ENCODE measurements around the gene ZBTB45. TPM values are rescaled to one million over a fixed set of nuclear protein-coding genes. Genes with fewer than 3 reads are reported as not detected.

Gene ZBTB45
- total and polyA plus RNA-seq, 10 of the 15 experiments (the other 5 are each of a cell fraction or from before 2014, with no cell fraction given) = 0.29 to 17.2 (median 4.2) TPM

DNA sequence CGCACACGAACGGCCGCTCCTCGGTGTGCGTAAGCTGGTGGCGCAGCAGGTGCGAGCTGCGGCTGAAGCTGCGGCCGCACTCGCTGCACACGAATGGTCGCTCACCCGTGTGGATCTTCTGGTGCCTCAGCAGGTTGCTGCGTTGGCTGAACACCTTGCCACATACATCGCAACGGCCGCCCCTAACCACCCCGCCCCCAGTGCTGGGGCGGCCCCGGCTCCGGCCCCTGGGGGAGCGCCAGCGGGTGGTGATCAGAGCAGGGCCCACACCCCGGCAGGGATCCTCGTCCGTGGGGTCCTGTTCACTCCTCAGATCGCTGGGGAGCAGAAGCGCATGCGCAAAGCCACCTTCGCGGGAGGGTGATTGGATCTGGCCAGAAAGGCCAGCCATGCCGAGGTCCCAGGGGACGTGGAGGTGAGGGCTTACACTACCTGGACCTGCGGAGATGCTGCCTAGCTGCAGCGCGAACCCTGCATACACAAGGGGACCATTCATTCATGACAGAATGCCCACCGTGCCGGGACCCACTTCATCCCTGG lies 43.5 kb upstream of the ZBTB45 start (continued):
- TF ChIP-seq, protein P1, sequence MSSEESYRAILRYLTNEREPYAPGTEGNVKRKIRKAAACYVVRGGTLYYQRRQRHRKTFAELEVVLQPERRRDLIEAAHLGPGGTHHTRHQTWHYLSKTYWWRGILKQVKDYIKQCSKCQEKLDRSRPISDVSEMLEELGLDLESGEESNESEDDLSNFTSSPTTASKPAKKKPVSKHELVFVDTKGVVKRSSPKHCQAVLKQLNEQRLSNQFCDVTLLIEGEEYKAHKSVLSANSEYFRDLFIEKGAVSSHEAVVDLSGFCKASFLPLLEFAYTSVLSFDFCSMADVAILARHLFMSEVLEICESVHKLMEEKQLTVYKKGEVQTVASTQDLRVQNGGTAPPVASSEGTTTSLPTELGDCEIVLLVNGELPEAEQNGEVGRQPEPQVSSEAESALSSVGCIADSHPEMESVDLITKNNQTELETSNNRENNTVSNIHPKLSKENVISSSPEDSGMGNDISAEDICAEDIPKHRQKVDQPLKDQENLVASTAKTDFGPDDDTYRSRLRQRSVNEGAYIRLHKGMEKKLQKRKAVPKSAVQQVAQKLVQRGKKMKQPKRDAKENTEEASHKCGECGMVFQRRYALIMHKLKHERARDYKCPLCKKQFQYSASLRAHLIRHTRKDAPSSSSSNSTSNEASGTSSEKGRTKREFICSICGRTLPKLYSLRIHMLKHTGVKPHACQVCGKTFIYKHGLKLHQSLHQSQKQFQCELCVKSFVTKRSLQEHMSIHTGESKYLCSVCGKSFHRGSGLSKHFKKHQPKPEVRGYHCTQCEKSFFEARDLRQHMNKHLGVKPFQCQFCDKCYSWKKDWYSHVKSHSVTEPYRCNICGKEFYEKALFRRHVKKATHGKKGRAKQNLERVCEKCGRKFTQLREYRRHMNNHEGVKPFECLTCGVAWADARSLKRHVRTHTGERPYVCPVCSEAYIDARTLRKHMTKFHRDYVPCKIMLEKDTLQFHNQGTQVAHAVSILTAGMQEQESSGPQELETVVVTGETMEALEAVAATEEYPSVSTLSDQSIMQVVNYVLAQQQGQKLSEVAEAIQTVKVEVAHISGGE (CRISPR knock-in tag; IDR thresholded peaks at IDR 0.05) = no peak
- TF ChIP-seq MTA2 (IDR thresholded peaks at IDR 0.05; ENCODE audit: low read depth) (no peak), CHD4 (IDR thresholded peaks at IDR 0.05) (no peak), TCF3 (IDR thresholded peaks at IDR 0.05; ENCODE audit: borderline replicate concordance, insufficient read depth, low read depth, low read length) (0 out of 2 replicates have a peak, but pooled peaks have one; percentile 77), CBFB (IDR thresholded peaks at IDR 0.05; ENCODE audit: low read depth) (no peak), NFIC (IDR thresholded peaks at IDR 0.05; ENCODE audit: low read depth, low read length) (no peak), RFX5 (IDR thresholded peaks at IDR 0.05; ENCODE audit: low read depth, low read length) (no peak), MEF2B (IDR thresholded peaks at IDR 0.05; ENCODE audit: partially characterized antibody, poor library complexity, severe bottlenecking) (peak; percentile 89), TCF7 (IDR thresholded peaks at IDR 0.05; ENCODE audit: borderline replicate concordance) (no peak), ZNF384 (IDR thresholded peaks at IDR 0.05; ENCODE audit: borderline replicate concordance, low read depth, low read length) (no peak), MEF2A (IDR thresholded peaks at IDR 0.05; ENCODE audit: insufficient read depth, low read depth, low read length) (no peak), SREBF2 (IDR thresholded peaks at IDR 0.05; ENCODE audit: low read length) (no peak), PAX5 (IDR thresholded peaks at IDR 0.05; ENCODE audit: borderline replicate concordance, low read depth, low read length) (peak; percentile 60; the same call in 1 of the 2 replicates), MYC (IDR thresholded peaks at IDR 0.05; ENCODE audit: insufficient read depth, insufficient read length, insufficient replicate concordance, low read length, severe bottlenecking) (no peak), EP300 (IDR thresholded peaks at IDR 0.05; ENCODE audit: borderline replicate concordance in 1 of 2, control insufficient read depth in 1 of 2, low read depth in 2 of 2, low read length in 2 of 2) (0 out of 4 replicates have a peak, but pooled peaks of 1 of the 2 experiments have one; percentile 28), ZSCAN29 (IDR thresholded peaks at IDR 0.05) (no peak), WRNIP1 (IDR thresholded peaks at IDR 0.05; ENCODE audit: borderline replicate concordance, low read depth, low read length) (no peak), LARP7 (IDR thresholded peaks at IDR 0.05) (peak; percentile 56; the same call in 1 of the 2 replicates), HCFC1 (IDR thresholded peaks at IDR 0.05; ENCODE audit: low read length) (no peak; the same call in 1 of the 2 replicates), FOS (IDR thresholded peaks at IDR 0.05; ENCODE audit: borderline replicate concordance, extremely low read depth, insufficient read length) (no peak), CREM (IDR thresholded peaks at IDR 0.05; ENCODE audit: low read depth) (no peak), BMI1 (IDR thresholded peaks at IDR 0.05; ENCODE audit: borderline replicate concordance) (no peak)
- TF ChIP-seq, protein P2, sequence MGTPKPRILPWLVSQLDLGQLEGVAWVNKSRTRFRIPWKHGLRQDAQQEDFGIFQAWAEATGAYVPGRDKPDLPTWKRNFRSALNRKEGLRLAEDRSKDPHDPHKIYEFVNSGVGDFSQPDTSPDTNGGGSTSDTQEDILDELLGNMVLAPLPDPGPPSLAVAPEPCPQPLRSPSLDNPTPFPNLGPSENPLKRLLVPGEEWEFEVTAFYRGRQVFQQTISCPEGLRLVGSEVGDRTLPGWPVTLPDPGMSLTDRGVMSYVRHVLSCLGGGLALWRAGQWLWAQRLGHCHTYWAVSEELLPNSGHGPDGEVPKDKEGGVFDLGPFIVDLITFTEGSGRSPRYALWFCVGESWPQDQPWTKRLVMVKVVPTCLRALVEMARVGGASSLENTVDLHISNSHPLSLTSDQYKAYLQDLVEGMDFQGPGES (IDR thresholded peaks at IDR 0.05) = no peak
- TF ChIP-seq, protein P3, sequence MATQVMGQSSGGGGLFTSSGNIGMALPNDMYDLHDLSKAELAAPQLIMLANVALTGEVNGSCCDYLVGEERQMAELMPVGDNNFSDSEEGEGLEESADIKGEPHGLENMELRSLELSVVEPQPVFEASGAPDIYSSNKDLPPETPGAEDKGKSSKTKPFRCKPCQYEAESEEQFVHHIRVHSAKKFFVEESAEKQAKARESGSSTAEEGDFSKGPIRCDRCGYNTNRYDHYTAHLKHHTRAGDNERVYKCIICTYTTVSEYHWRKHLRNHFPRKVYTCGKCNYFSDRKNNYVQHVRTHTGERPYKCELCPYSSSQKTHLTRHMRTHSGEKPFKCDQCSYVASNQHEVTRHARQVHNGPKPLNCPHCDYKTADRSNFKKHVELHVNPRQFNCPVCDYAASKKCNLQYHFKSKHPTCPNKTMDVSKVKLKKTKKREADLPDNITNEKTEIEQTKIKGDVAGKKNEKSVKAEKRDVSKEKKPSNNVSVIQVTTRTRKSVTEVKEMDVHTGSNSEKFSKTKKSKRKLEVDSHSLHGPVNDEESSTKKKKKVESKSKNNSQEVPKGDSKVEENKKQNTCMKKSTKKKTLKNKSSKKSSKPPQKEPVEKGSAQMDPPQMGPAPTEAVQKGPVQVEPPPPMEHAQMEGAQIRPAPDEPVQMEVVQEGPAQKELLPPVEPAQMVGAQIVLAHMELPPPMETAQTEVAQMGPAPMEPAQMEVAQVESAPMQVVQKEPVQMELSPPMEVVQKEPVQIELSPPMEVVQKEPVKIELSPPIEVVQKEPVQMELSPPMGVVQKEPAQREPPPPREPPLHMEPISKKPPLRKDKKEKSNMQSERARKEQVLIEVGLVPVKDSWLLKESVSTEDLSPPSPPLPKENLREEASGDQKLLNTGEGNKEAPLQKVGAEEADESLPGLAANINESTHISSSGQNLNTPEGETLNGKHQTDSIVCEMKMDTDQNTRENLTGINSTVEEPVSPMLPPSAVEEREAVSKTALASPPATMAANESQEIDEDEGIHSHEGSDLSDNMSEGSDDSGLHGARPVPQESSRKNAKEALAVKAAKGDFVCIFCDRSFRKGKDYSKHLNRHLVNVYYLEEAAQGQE (IDR thresholded peaks at IDR 0.05; ENCODE audit: low read depth, low read length) = no peak

Measured in GM12878 (cell line).